GM19438 (cell line): Measurements from ENCODE around the gene ABLIM3.
"Not testable (repeated sequence)": the region's sequence is repeated elsewhere in the genome, so short reads cannot be mapped to it uniquely, and the experiment has no call there.

Experiments used
- ATAC-seq: cut with Tn5 transposase; IDR thresholded peaks from one replicate; pipeline ENCODE4 v1.9.1; 2021; ENCODE audit warnings: low read depth; ENCODE audit not compliant: unreplicated experiment

The ABLIM3 gene

DNA sequence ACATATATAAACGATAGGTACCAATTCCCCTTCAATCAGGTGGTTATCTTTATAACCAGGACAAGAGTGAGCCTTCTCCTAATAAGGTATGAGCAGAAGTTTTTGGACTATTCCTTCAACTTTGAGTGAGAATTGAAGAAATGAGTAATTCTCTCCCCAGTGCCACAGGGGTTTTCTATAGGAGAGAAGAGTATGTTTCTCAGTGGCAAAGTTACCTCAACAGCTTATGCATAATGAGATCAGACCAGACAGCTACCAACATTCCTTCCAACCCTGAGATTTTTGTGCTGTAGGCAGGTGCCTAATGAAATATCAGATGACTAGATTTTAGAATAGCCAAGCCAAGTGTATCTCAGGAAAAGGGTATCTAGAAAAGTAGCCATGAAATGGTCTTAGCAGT is 40.9 kb downstream of the ABLIM3 start:
- no peak for ATAC-seq

DNA sequence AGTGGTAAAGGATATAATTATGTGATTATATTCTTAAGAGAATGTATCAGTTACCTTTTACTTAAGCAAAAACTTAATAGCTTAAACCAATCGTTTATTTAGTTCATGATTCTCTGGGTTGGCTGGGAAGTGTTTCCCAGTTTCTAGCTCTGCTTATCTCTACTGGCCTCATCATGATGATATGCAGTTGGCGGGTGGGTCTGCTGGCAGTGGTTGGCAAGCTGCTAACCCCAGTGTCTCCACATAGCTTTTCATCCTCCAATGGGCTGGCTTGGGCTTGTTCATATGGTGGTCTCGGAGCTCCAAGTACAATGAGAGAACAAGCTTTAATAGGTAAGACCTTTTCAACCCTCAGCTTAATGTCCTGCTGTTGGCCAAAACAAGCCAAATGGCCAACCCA is 43.8 kb downstream of the ABLIM3 start:
- ATAC-seq = no peak

GRCh38 chr5:149186506-149186905 is 45.2 kb downstream of the ABLIM3 start:
- no peak for ATAC-seq

DNA sequence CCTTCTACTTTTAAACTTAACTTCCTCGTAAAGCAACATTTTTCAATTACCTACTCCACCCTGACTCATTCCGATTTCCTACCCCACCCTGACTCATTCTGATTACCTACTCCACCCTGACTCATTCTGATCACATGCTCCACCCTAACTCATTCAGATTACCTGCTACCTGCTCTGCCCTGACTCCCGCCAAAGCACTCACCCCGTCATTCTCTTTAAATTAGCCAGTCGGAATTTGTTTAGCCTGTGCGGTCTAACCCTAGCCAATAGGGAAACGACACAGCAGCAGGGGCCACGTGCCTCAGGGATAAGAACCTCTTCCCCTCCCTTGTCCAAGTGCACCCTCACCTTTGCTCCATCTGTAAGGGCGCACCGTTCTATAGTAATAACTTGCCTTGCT is 46.3 kb downstream of the ABLIM3 start:
- not testable (repeated sequence) for ATAC-seq

DNA sequence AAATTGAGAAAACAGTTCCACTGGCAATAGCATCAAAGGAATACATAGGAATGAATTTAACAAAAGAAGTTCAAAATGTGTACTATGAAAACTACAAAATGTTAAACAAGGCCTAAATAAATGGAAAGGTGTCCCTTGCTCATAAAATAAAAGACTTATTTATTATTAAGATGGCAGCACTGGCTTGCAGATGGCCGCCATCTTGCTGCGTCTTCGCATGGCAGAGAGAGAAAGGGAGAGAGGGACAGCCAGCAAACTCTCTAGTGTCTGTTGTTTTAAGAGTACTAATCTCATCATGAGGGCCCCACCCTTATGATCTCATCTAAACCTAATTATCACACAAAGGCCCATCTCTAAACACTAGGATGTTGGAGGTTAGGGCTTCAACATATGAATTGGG is 47.1 kb downstream of the ABLIM3 start:
- no peak for ATAC-seq

DNA sequence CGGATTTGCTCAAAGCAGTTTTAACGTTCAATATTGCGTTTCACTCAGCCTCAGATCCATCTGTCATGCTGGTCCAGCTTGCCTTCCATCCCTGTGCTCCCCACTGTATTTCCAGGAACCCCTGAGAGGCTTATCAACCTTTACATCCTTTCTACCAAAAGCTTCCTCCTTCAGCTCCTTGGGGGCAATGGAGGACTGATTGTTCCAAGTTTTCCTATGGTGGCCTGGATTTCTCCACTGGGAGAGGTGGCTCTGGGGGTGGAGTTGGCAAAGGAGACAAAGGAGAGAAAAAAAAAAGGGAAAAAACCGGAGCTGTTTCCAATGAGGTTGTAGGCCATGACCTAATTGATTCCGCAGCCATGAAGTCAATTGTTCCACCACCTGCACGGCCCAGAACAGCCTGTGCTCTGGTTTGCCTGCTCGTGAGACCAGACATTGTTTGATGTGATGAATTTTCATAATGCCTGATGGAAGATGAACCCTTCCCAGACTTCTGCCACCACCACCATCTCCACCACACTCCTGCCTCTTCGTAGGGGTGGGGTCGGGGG is 54.1 kb downstream of the ABLIM3 start:
- ATAC-seq = no peak

GRCh38 chr5:149195962-149196361 is 54.7 kb downstream of the ABLIM3 start:
- ATAC-seq = no peak

DNA sequence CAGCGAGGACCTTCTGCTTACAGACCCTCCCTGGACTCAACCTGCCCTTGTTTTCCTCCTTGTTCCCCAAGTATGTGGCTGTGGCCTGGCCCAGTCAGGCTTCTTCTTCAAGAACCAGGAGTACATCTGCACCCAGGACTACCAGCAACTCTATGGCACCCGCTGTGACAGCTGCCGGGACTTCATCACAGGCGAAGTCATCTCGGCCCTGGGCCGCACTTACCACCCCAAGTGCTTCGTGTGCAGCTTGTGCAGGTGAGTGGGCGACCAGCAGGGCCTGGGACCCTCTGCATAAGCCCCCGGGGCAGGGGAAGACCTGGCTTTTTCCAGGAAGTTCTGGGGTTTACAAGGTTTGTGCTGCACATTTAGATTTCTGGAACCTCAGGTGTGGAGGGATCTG is 56.9 kb downstream of the ABLIM3 start:
- ATAC-seq = no peak

GRCh38 chr5:149200355-149200754 is 59.1 kb downstream of the ABLIM3 start:
- ATAC-seq = no peak

GRCh38 chr5:149201121-149201637 is 59.9 kb downstream of the ABLIM3 start:
- no peak for ATAC-seq

DNA sequence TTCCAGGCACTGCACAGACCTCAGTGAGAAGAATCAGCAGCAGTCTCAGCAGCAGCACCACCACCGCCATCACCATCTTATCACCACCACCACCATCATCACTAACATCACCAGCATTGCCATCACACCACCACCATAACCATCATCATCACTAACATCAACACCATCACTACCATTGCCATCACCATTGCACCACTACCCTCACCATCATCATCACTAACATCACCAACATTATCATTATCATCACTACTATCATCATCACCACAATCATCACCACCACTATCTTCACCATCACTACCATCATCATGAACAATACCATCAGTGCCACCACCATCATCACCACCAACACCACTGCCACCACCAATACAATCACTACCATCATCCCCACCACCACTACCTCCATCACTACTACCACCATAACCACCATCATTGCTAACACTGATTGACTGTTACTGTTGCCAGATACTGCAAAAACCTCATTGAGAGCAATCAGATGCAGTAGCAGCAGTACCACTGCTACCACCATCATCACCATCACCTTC is 61.7 kb downstream of the ABLIM3 start:
- ATAC-seq = no peak

DNA sequence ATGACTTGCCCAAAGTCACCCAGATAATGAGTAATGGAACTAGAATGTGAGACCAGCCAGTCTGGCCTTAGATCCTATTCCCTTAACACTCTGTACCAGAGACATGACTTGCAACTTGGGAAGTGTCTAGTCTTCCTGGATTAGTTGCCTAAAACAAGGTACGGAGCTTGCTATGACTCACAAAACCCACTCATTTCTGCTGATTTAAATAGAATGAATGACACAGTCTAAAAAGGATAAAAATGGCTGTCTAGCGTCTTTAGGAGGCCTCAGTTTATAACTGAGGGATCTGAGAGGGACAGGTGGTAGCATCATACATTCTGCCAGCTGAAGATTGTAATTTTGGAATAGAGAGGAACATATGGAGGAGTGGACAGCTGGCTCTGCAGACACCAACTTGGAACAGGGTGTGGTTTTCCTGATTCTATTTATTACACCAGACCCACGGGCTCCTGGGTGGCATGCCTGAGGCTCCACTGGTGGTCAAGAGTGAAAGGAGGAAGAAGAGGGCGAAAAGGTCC is 62.7 kb downstream of the ABLIM3 start:
- no peak for ATAC-seq

DNA sequence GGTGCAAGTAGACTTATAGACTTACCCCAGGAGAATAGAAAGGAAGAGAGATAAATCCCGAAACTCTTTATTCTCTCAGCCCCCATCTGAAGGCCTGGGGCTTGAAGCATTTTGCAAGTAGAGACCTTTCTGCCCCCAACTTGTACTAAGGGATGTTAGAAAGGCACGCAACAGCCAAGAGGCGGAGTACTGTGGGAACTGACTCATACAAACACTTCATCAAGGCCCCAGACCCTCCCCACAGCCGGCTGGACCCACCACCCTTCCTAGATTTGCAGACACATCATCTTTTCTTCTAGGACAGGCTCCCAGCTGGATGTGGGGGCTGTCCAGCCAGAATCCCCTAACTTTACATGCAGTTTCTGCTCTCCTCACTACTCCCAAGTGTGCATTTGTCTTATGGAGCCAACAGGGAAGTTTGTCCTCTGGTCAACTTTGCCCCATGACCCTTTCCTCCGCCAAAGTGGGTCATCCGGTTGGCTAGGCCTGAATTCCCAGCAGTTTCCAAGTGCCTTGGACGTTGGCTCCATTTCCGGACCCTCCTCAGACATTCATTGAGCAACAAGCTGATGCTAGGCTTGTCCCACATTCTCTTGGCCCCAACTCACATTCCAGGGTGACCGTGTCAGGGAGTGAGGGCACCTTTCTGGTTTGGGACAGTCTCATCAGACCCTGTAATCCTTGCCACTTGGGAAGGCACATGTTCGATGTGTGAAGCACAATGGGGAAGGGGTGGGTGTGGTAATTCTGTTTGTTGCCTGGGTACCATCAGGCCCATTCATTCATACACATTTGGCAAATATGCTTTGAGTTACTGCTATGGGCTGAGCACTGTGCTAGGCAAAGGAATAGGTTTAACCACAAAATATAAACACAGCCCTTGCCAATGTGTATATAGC is 64.6 kb downstream of the ABLIM3 start:
- no peak for ATAC-seq

DNA sequence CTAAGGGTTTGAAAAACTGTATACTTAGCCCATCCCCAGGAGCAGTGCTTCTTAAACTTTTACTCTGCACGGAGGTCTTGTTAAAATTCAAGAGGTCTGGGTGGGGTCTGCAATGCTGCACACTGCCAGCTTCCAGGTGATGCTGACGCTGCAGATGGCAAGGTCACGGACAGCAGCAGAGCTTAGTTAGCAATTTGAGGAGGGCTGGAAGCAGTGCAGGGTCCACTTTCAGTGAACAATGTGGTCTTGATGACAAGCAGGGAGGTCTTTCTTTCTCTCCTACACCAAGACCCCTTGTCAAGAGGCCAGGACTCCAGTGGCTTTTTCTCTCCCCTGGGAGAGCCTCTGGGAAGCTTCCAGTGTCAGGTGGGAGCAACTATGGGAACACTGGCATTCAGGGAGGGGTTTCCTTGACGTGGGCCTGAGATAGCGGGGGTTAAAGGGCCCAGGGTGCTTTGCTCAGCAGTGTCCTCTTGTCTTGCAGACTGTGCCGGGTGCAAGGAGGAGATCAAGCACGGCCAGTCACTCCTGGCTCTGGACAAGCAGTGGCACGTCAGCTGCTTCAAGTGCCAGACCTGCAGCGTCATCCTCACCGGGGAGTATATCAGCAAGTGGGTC is 65.3 kb downstream of the ABLIM3 start:
- no peak for ATAC-seq

- no peak for ATAC-seq
Observed at GRCh38 chr5:149207831-149208230, 66.5 kb downstream of the ABLIM3 start.

DNA sequence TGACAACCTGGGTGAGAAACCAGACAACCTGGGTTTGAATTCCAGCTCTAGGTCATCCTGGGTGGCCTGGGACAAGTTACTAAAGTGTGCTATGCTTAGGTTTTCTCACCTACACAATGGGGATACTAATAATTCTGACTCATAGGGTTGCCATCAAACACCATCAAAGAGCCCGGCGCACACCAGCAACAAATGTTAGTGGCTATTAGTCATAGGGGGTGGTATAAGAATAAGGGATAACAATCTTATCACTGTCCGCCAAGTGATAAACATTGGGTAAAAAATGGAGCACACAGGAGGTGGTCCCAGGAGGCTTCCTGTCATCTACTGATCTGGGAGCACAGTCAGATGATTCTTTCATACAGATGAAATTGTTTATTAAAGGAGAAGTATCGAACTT is 68.9 kb downstream of the ABLIM3 start:
- no peak for ATAC-seq

DNA sequence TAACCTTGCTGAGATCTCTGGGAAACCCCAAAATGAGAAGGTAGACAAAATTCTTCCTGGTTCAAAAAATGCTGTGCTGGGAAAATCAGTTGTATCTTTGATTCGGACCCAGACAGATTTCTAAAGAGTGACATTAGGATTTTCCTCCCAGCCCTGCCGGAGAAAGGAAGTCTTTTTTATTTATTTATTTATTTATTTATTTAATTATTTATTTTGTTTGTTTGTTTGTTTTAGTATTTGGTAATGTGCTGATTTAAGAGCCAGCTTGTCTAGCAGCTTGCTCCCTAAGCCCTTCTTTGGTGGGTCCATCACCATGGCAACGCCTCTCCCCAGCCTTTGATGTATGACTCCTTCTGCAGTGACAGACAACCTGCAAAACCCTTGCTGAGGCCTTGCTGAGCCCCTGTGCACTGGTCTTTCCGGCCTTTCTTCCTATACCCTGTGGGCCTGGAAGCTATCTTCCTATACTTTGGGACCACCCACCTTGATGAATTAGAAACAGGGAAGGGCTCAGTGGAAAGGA is 69.7 kb downstream of the ABLIM3 start:
- ATAC-seq = no peak

DNA sequence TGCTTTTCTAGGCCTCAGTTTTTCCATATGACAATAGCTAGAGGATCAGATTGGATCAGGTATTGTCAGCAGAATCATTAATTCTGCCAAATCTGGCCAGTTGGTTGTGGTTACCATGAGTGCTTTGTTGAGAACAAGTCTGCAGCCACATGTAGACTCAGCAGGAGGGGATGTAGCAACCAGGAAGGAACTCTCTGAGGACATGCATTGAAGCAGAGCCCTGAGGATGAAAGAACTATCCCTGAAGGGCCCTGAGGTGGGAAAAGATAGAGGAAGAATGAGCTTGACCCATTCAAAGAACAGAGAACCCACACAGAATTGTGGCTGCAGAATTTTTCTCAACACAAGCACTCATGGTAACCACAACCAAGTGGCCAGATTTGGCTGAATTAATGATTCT is 70.3 kb downstream of the ABLIM3 start:
- ATAC-seq = no peak

GRCh38 chr5:149212198-149212951 is 71.1 kb downstream of the ABLIM3 start:
- no peak for ATAC-seq

GRCh38 chr5:149213264-149213880 is 72.1 kb downstream of the ABLIM3 start:
- ATAC-seq = no peak
